Hair follicular keratinocyte (primary cell): ENCODE results near the gene JAKMIP2. TPM values are rescaled to one million over a fixed set of nuclear protein-coding genes. Genes with fewer than 3 reads are reported as not detected.

Experiments
- total RNA-seq: library from RNA; depleted of rRNA; stranded (reverse); fragments of >200 nt; gene quantifications from 2 replicates; pipeline ENCODE4 v1.2.3, GENCODE V29; 2015

The JAKMIP2 gene
- total RNA-seq: 0.19 TPM in 1 of 2 replicates, not detected in the other

GRCh38 chr5:147782110-147783028, at the start of gene JAKMIP2:
JAKMIP2 (minus strand) TSS chr5:147782728; CDS start chr5:147671806, 110,922 bp downstream.

GRCh38 chr5:147831465-147831864, 48.9 kb upstream of the JAKMIP2 start, which contains the start of gene SPINK1:
SPINK1 (minus strand) TSS chr5:147831671; CDS start chr5:147831577, 94 bp downstream.

Other genes with a start within 250 kb of the JAKMIP2 start
- gene SPINK1, start 48.9 kb upstream of the JAKMIP2 start, total RNA-seq: not detected in 2 replicates
- not detected in 2 replicates for gene SCGB3A2, start 96.0 kb upstream of the JAKMIP2 start, total RNA-seq
- not detected in 2 replicates for gene C5orf46, start 123.8 kb upstream of the JAKMIP2 start, total RNA-seq